HG02798 (cell line): Measurements from ENCODE around the gene PLPPR3.

Experiments used
- ATAC-seq: cut with Tn5 transposase; IDR thresholded peaks from one replicate; pipeline ENCODE4 v1.9.1; 2021; ENCODE audit warnings: mild to moderate bottlenecking; ENCODE audit not compliant: unreplicated experiment, poor library complexity

The PLPPR3 gene

DNA sequence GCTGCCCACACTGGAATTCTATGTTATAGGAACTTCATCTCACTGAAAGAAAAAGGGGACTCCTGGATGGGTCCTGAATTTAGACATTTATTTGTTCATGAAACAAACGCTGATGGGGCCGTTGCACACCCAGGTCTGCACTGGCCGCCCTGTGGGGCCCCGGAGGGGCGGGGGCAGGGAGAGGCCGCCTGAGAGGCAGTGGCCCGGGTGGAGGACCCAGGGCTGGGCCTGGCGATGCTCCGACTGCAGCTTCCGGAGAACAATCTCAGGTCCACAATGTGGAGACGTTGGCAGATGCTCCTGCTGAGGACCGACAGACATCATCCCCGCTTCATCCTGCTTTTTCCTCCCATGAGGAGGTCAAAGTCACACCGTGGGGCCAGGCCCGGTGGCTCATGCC lies 40.8 kb downstream of the PLPPR3 start:
- no peak for ATAC-seq

DNA sequence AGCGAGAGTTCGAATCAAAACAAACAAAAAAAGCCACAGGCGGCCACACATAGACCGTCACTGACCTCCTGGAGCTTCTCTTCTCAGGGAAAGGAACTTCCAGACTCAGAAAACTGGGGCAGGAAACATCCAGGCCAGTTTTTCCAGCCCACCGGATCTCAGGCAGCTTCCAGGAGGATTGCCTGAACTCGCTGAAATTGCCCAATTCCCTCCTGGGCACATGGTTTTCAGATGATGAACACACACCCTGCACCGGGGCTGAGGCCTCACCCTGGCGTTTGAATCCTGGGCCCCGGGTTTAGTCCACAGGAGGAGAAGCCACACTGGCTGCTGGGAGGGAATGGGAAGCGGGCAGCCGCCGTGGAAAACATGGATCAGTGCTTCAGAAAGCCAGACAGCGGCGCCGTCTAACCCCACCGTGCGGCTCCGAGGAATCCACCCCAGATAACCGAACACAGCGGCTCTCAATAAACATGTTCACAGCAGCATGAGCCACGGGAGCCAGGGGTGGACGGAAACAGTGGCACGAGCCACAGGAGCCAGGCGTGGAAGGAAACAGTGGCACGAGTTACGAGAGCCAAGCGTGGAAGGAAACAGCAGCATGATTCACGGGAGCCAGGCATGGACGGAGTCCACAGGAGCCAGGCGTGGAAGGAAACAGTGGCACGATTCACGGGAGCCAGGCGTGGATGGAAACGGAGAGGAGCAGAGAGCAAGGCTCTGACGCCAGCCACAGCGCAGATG lies 42.7 kb downstream of the PLPPR3 start:
- ATAC-seq, result no peak

DNA sequence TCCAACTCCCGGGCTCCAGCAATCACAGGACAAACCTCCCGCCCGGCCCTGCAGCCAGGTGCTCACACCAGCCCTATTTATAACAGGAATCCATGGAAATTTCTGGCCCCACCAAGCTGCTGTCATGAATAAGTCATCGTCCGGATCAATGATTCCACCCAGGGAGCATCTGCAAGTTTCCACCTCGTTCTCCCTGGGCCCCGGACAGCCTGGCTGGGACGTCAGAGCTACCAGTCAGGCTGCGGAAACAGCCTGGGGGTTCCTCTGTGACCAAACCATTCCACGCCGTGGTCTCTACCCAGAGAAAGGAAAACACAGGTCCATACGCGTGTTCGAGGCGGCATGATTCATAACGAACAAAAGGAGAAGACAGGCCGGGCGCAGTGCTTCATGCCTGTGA lies 45.2 kb downstream of the PLPPR3 start:
- no peak for ATAC-seq

DNA sequence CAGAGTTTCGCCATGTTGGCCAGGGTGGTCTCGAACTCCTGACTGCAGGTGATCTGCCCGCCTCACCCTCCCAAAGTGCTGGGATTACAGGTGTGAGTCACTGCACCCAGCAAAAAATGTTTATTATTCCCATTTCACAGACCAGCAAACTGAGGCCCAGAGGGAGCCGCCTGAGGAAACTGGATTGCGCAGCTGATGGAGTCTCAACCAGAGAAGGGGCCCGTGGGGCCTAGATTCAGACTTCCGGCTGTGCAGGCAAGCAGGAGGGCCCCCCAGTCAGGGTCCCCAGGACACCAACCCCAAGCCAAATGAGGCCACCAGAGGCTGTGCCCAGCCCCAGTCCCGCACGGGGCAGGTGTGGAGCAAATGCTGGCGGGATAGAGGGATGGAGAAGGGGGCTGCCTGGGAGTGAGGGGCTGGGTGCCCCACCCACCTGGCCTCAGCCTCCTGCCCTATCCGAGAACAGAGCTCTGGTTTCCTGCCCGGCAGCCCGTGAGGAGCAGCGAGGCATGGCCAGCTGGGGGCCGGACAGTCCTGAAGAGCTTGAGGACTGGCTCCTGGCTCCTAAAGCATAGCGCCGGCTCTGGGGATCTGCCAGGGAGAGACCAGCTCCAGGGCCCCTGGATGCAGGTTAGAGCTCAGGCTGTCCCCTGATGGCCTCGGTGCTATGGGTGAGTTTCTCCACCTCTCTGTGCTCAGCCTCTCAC lies 48.9 kb downstream of the PLPPR3 start:
- no peak for ATAC-seq

DNA sequence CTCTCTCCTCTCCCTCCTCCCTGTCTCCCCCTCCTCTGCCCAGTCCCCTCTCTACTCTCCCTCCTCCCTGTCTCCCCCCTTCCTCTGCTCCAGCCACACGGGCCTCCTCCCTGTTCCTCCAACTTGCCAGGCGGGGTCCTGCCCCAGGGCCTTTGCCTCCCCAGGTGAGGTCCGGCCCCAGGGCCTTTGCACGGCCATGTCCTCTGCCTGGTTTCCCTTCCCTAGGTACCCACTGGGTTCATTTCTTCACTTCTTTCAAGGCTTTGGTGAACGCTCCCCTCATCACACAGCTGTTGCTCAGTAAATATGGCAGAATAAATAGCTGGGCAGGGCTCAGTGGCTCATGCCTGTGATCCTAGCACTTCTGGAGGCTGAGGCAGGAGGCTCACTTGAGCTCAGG lies 49.7 kb downstream of the PLPPR3 start:
- ATAC-seq, result no peak

DNA sequence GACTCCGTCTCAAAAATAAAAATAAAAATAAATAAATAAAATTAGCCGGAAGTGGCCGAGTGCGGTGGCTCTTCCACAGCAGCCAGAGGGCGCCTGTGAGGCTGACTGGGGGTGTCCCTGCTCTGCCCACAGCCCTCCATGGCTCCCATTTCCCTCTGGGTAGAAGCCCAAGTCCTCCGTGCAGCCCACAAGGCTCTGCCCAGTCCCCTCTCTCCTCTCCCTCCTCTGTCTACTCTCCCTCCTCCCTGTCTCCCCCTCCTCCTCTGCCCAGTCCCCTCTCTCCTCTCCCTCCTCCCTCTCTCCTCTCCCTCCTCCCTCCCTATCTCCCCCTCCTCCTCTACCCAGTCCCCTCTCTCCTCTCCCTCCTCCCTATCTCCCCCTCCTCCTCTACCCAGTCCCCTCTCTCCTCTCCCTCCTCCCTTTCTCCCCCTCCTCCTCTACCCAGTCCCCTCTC lies 50.4 kb downstream of the PLPPR3 start:
- no peak for ATAC-seq

DNA sequence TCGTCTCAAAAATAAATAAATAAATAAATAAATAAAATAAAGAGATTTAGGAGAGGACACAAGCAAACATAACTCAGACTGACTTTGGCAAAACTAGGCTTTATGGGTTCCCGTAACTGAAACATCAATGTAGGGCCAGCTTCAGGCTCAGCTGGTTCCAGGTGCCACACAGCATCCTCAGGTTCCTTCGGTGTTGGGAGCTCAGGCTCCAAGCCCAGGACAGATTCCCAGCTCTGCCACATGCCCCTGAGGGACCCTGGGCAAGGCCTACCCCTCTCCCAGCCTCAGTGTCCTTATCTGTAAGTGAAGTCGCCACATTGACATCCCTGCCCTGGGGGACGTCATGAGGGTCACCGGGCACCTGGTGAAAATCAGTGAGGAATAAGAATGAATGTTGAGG lies 52.1 kb downstream of the PLPPR3 start:
- no peak for ATAC-seq

DNA sequence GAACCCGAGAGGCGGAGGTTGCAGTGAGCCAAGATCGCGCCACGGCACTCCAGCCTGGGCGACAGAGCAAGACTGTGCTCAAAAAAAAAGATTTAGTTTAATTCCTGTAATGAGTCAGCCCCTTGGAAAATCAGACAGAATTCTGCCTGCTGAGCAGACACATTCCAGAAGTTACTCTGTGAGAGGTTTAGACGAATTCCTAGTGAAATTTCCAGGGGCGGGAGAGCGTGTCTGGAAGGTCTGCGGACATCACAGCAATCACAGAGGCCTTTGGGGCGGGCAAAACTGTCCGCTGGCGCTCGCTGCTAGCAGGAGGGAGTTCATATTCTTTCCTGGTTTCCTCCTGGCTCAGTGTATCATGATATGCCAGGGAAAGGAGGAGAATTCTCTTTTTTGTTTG lies 53.3 kb downstream of the PLPPR3 start:
- no peak for ATAC-seq

DNA sequence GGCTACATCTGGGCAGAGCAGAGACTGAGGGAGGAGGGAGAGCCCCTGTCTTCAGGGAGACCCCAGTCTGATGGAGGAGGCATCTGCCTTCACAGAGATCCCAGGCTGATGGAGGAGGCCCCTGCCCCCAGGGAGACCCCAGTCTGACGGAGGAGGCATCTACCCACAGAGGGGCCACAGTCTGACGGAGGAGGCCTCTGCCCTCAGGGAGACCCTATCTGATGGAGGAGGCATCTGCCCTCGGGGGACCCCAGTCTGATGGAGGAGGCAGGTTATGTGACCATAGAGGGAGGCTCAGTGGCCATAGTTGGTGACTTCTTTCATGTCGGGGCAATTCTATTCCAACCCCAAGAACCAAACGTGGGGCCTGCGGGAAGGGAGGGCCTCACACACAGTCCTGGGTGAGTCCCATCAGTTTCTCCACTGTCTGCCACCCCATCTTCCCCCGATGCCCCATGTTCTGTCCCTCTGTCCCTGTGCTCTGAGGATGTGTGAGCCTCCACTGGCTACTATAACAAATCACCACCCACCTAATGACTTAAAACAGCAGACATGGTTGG lies 56.5 kb downstream of the PLPPR3 start:
- ATAC-seq, result no peak

DNA sequence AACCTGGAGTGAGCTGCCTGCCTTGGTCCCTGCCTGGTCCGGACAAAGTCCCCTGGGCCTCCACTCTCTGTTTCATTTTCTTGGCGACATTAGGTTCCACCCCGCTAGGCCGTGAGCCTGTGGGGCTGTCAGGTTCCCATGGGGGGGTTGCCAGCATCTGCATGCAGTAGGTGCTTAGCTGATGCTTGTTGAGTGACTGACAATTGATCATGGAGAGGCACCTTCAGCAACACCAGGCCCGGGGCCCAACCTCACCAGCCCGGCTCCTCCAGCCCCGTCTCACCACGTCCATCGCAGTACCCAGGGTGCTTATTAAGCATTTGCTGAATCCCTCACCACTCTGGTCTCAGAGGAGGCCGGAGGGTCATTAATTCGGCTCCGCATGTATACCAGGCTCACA lies 57.5 kb downstream of the PLPPR3 start:
- ATAC-seq, result no peak

DNA sequence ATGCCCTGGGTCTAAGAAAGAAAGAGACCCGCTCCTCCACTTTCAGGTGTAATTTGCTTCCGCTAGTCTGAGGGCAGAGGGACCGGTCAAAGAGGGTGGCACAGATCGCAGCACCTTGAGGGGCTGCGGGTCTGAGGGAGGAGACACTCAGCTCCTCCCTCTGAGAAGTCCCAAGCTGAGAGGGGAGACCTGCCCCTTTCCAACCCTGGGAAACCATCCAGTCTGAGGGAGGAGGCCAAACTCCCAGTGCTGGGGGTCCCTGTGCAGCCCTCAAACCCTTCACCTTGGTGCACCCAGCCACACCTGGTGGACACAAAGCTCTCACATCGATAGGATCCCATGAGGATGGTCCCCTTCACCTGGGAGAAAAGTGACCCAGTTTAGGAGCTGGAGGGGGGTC lies 57.9 kb downstream of the PLPPR3 start:
- no peak for ATAC-seq

DNA sequence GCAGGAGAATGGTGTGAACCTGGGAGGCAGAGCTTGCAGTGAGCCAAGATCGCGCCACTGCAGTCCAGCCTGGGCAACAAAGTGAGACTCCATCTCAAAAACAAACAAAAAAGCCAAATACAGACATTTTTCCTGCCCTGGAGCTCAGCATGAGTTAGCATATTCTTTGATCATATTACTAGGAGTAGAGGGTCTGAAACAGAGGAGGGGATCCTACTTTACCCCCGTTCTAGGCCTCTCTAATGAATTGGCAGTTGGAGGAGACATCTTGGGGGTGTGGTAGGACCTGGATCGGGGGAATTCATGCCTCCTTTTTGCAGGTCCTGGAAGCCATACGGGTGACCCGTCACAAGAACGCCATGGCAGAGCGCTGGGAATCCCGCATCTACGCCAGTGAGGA lies 58.6 kb downstream of the PLPPR3 start:
- ATAC-seq, result no peak
